ENCODE data around the gene NXPH1.

The NXPH1 gene

DNA sequence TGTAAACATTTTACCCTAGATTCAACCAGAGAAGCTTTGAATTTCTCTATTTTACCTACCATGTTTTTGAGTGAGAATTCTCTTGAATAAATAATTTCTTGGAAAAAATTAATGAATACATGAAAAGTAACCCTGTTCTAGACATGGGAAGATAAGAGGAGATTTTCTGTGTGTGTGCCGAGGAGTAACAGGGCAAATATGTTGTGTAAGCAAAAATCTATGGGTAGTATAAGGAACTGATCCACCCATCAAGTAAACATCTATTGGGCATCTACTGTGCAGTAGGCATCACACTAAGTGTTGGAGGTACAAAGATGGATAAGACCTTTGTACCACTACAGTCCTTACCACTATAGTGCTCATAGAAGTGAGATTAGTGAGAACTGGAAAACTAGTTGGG is 8.2 kb upstream of the NXPH1 start:
- Histone ChIP-seq H3K27me3 (peaks cover 31% of the 10 kb centered on the region), H3K36me3 (no peaks in the 10 kb centered on the region), H3K4me3 (ENCODE audit: low read depth in 1 of 2, low read length in 1 of 2) (no peak overlapping the region), H3K9me3 (no peaks in the 10 kb centered on the region), H3K27ac (no peak overlapping the region), H3K4me1 (ENCODE audit: control insufficient read depth in 1 of 2, insufficient read depth in 1 of 2, low read depth in 1 of 2, low read length in 1 of 2) (no peaks in the 10 kb centered on the region)
- no peak for TF ChIP-seq CTCF (IDR thresholded peaks at IDR 0.05)

GRCh38 chr7:8430643-8431042 is 2.8 kb upstream of the NXPH1 start:
- no peak overlapping the region for H3K27ac ChIP-seq
- no peaks in the 10 kb centered on the region for H3K4me1 ChIP-seq (ENCODE audit: control insufficient read depth in 1 of 2, insufficient read depth in 1 of 2, low read depth in 1 of 2, low read length in 1 of 2)
- H3K36me3 ChIP-seq: no peaks in the 10 kb centered on the region
- TF ChIP-seq CTCF (IDR thresholded peaks at IDR 0.05): no peak
- H3K27me3 ChIP-seq: peaks cover 82% of the 10 kb centered on the region
- no peaks in the 10 kb centered on the region for H3K9me3 ChIP-seq
- no peak overlapping the region for H3K4me3 ChIP-seq (ENCODE audit: low read depth in 1 of 2, low read length in 1 of 2)

GRCh38 chr7:8434290-8435002 is 1.0 kb downstream of the NXPH1 start:
- H3K9me3 ChIP-seq: no peaks in the 10 kb centered on the region
- no peak for TF ChIP-seq CTCF (IDR thresholded peaks at IDR 0.05)
- H3K27ac ChIP-seq: no peak overlapping the region
- H3K4me3 ChIP-seq (ENCODE audit: low read depth in 1 of 2, low read length in 1 of 2): no peak overlapping the region
- no peaks in the 10 kb centered on the region for H3K4me1 ChIP-seq (ENCODE audit: control insufficient read depth in 1 of 2, insufficient read depth in 1 of 2, low read depth in 1 of 2, low read length in 1 of 2)
- peaks cover 99% of the 10 kb centered on the region for H3K27me3 ChIP-seq
- H3K36me3 ChIP-seq: no peaks in the 10 kb centered on the region

DNA sequence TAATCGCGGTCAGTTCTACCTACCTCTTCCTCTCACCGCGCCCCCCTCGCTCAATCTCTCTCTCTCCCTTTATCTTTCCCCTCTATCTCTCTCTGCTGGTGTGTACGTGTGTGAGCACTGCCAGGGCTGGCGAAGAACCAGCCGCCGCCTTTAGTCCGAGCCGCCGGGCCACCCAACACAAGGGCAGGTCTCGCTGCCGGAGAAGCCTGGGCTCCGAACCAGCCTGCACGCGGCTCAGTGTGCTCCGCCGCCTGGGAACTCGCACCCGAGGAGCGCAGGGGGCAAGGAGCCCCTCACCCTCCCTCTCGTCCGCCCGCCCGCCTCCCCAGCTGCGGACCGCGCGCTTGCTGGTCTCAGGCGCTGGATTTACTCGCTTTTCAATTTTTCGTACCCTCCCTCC is 1.7 kb downstream of the NXPH1 start:
- TF ChIP-seq CTCF (IDR thresholded peaks at IDR 0.05): no peak
- H3K9me3 ChIP-seq: no peaks in the 10 kb centered on the region
- peaks cover 100% of the 10 kb centered on the region for H3K27me3 ChIP-seq
- H3K4me3 ChIP-seq (ENCODE audit: low read depth in 1 of 2, low read length in 1 of 2): no peak overlapping the region
- no peaks in the 10 kb centered on the region for H3K4me1 ChIP-seq (ENCODE audit: control insufficient read depth in 1 of 2, insufficient read depth in 1 of 2, low read depth in 1 of 2, low read length in 1 of 2)
- no peak overlapping the region for H3K27ac ChIP-seq
- no peaks in the 10 kb centered on the region for H3K36me3 ChIP-seq

- no peak overlapping the region for H3K4me3 ChIP-seq (ENCODE audit: low read depth in 1 of 2, low read length in 1 of 2)
- H3K4me1 ChIP-seq (ENCODE audit: control insufficient read depth in 1 of 2, insufficient read depth in 1 of 2, low read depth in 1 of 2, low read length in 1 of 2): no peaks in the 10 kb centered on the region
- peaks cover 100% of the 10 kb centered on the region for H3K27me3 ChIP-seq
Observed at GRCh38 chr7:8435590-8436545, 2.5 kb downstream of the NXPH1 start.

More at GRCh38 chr7:8435590-8436545, 2.5 kb downstream of the NXPH1 start:
- Histone ChIP-seq H3K36me3 (no peaks in the 10 kb centered on the region), H3K27ac (no peak overlapping the region), H3K9me3 (no peaks in the 10 kb centered on the region)
- no peak for TF ChIP-seq CTCF (IDR thresholded peaks at IDR 0.05)

Measured in neutrophil (primary cell).